A673 (cell line): ENCODE data around the gene SPATA25. TPM values are rescaled to one million over a fixed set of nuclear protein-coding genes. Genes with fewer than 3 reads are reported as not detected.

ENCODE experiments used
- BruUV-seq: library from RNA; stranded (reverse); fragments of 400-500 nt; replicated peaks from 2 replicates; lab custom pipeline; 2021; lab: Mats Ljungman, UMichigan
- CTCF ChIA-PET: fragments of 300-600 bp; sonication (Branson Sonifier 250); formaldehyde crosslinking; loops from one replicate; lab custom pipeline; 2022; ENCODE audit warnings: antibody characterized with exemption; lab: Charles Lee
- POLR2A ChIA-PET: fragments of 300-600 bp; sonication (Branson Sonifier 250); formaldehyde crosslinking; loops from one replicate; lab custom pipeline; 2022; ENCODE audit warnings: antibody characterized with exemption; ENCODE audit not compliant: low non-redundant PET; lab: Charles Lee
- DNase-seq: peaks from one replicate; pipeline ENCODE4 v3.0.0-alpha.2; 2015; ENCODE audit warnings: low spot score
- H3K27ac ChIP-seq: fragments of 200-600 bp; sonication (generic); 2 replicates; pipeline ENCODE4 v1.5.1; 2016; ENCODE audit warnings: mixed run types, low read depth, mild to moderate bottlenecking, mixed read lengths, antibody characterized with exemption, low read length; ENCODE audit not compliant: poor library complexity, severe bottlenecking
- H3K27me3 ChIP-seq: fragments of 200-600 bp; sonication (generic); replicated peaks from 2 replicates; pipeline ENCODE4 v1.6.1; 2017; ENCODE audit warnings: mixed run types, low read depth, mild to moderate bottlenecking, mixed read lengths, antibody characterized with exemption, low read length; ENCODE audit not compliant: insufficient read depth, poor library complexity
- H3K36me3 ChIP-seq: fragments of 200-600 bp; sonication (generic); 2 replicates; pipeline ENCODE4 v1.6.1; 2016; ENCODE audit warnings: mixed run types, mild to moderate bottlenecking, mixed read lengths, antibody characterized with exemption, low read length; ENCODE audit not compliant: insufficient read depth, poor library complexity, severe bottlenecking
- H3K4me1 ChIP-seq: fragments of 200-600 bp; sonication (generic); 2 replicates; pipeline ENCODE4 v1.6.1; 2017; ENCODE audit warnings: mixed run types, mild to moderate bottlenecking, mixed read lengths, antibody characterized with exemption, low read length; ENCODE audit not compliant: insufficient read depth, poor library complexity, severe bottlenecking
- H3K4me3 ChIP-seq: fragments of 200-600 bp; sonication (generic); 2 replicates; pipeline ENCODE4 v1.5.1; 2016; ENCODE audit warnings: low read depth, mixed run types, mild to moderate bottlenecking, mixed read lengths, low read length; ENCODE audit not compliant: poor library complexity, severe bottlenecking
- H3K9me3 ChIP-seq: fragments of 200-600 bp; sonication (generic); 2 replicates; pipeline ENCODE4 v1.6.1; 2016; ENCODE audit warnings: mixed run types, low read depth, mild to moderate bottlenecking, mixed read lengths, antibody characterized with exemption, low read length; ENCODE audit not compliant: poor library complexity, severe bottlenecking
- EZH2 ChIP-seq: fragments of 200-600 bp; sonication (generic); IDR thresholded peaks from 2 replicates; pipeline ENCODE4 v1.6.1; 2017; ENCODE audit warnings: borderline replicate concordance, low read depth, mild to moderate bottlenecking, mixed read lengths, antibody characterized with exemption, low read length; ENCODE audit not compliant: poor library complexity, severe bottlenecking
- intact Hi-C: fragments of 100-400 bp; cut with micrococcal nuclease; formaldehyde crosslinking; loops from one replicate; pipeline ENCODE4 v1.10.0; 2022; ENCODE audit not compliant: unreplicated experiment
- total RNA-seq: library from RNA; stranded (reverse); gene quantifications from 2 replicates; pipeline ENCODE4 v1.2.3, GENCODE V29; 2021
- TF ChIP-seq, protein P1 (sequence below): fragments of 300-800, 200-600 bp; sonication (generic); conservative IDR thresholded peaks from 2 replicates; pipeline ENCODE4 v1.5.1; 2017; ENCODE audit warnings: low read depth, mild to moderate bottlenecking, antibody characterized with exemption, low read length, moderate library complexity, mixed read lengths

Gene SPATA25
- total RNA-seq, 1 experiment from 2014 or later = 1.9 TPM

DNA sequence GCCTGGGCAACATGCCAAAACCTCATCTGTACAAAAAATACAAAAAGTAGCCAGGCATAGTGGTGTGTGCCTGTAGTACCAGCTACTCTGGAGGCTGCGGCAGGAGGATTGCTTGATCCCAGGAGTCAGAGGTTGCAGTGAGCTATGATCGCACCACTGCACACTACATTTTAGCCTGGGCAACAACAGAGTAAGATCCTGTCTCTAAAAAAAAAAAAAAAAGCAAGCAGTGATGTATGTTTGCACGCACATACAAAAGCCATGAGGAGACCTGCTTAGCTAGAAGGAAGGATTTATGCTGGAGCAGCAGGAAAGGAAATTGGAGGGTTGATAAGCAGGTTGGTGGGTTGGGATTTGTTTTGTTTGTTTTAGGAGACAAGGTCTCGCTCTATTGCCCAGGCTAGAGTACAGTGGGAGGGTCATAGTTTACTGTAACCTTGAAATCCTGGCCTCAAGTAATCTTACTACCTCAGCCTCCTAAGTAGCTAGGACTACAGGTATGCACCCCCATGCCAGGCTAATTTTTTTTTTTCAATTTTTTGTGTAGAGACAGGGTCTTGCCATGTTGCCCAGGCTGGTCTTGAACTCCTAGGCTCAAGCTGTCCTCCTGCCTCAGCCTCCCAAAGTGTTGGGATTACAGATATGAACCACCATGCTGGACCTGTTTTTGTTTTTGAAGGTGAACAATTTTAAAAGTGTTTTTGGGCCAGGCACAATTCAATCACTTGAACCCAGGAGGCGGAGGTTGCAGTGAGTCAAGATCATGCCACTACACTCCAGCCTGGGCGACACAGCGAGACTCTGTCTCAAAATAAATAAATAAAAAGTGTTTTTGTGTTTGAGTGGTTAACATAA, 26.0 kb downstream of the SPATA25 start:
- H3K9me3 ChIP-seq = no peaks in the 10 kb centered on the region
- H3K36me3 ChIP-seq = no peaks in the 10 kb centered on the region
- H3K4me1 ChIP-seq = no peaks in the 10 kb centered on the region
- CTCF ChIA-PET = interaction anchor here (0.6 kb wide), 1 partner anchor 9 kb away, joined by 4 read pairs; no protein-coding TSS in a partner anchor
- H3K4me3 ChIP-seq = no peak overlapping the region
- no peaks in the 10 kb centered on the region for H3K27me3 ChIP-seq
- no peak overlapping the region for H3K27ac ChIP-seq
- TF ChIP-seq, protein P1, sequence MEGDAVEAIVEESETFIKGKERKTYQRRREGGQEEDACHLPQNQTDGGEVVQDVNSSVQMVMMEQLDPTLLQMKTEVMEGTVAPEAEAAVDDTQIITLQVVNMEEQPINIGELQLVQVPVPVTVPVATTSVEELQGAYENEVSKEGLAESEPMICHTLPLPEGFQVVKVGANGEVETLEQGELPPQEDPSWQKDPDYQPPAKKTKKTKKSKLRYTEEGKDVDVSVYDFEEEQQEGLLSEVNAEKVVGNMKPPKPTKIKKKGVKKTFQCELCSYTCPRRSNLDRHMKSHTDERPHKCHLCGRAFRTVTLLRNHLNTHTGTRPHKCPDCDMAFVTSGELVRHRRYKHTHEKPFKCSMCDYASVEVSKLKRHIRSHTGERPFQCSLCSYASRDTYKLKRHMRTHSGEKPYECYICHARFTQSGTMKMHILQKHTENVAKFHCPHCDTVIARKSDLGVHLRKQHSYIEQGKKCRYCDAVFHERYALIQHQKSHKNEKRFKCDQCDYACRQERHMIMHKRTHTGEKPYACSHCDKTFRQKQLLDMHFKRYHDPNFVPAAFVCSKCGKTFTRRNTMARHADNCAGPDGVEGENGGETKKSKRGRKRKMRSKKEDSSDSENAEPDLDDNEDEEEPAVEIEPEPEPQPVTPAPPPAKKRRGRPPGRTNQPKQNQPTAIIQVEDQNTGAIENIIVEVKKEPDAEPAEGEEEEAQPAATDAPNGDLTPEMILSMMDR = no peak
- TF ChIP-seq EZH2 = no peak
- POLR2A ChIA-PET = interaction anchor here (0.6 kb wide), 1 partner anchor 103 kb away, joined by 3 read pairs; no protein-coding TSS in a partner anchor
- no TSS peak for BruUV-seq
- peak; percentile 43 for DNase-seq
- intact Hi-C loops = no loop called here

DNA sequence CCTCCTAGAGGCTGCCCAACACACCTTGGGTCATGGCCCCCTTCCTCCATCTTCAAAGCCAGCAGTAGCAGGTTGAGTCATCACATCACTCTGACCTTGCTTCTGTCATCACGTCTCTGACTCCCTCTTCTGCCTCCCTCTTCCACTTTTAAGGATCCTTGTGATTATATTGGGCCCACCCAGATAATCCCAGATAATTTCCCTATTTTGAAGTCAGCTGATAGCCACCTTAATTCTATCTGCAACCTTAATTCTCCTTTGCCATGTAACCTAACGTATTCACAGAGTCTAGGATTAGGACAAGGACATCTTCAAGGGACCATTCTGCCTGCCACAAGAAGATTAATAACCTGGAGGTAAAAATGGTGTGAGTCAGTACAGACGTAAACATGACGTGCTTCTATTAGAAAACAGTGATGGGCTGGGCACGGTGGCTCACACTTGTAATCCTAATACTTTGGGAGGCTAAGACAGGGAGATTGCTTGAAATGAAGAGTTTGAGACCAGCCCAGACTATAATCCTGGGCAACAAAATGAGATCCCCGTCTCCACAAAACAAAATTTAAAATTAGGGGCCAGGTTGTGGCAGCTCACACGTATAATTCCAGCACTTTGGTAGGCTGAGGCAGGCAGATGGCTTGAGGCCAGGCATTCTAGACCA, 26.7 kb downstream of the SPATA25 start:
- CTCF ChIA-PET = no interaction called here
- BruUV-seq = no TSS peak
- no peaks in the 10 kb centered on the region for H3K36me3 ChIP-seq
- TF ChIP-seq, protein P1 = no peak
- TF ChIP-seq EZH2 = no peak
- intact Hi-C loops = no loop called here
- H3K27me3 ChIP-seq = no peaks in the 10 kb centered on the region
- no peak for DNase-seq
- no peak overlapping the region for H3K27ac ChIP-seq
- H3K4me3 ChIP-seq = no peak overlapping the region
- H3K4me1 ChIP-seq = peaks cover 5% of the 10 kb centered on the region
- no peaks in the 10 kb centered on the region for H3K9me3 ChIP-seq
- POLR2A ChIA-PET = no interaction called here

DNA sequence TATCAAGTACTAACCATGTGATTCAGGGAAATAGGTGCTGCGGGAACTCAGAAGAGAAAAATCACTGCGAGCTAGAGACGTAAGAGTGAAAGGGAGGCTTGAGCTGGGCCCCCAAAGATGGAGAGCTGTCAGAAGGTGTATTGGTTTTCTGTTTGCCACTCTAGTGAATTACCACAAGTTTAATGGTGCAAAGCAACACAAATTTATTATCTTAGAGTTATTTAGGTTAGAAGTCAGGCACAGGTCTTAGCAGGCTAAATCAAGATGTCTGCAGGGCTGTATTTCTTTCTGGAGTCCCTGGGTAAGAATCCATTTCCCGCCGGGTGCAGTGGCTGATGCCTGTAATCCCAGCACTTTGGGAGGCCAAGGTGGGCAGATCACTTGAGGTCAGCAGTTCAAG, 27.5 kb downstream of the SPATA25 start:
- CTCF ChIA-PET = no interaction called here
- no TSS peak for BruUV-seq
- Histone ChIP-seq H3K4me3 (no peak overlapping the region), H3K27ac (no peak overlapping the region), H3K27me3 (no peaks in the 10 kb centered on the region), H3K36me3 (no peaks in the 10 kb centered on the region), H3K4me1 (peaks cover 5% of the 10 kb centered on the region), H3K9me3 (no peaks in the 10 kb centered on the region)
- DNase-seq = no peak
- TF ChIP-seq, protein P1 = no peak
- TF ChIP-seq EZH2 = no peak
- intact Hi-C loops = no loop called here
- POLR2A ChIA-PET = interaction anchor here (0.5 kb wide), 1 partner anchor 47 kb away, joined by 3 read pairs; the partner anchor contains the start of gene UBE2C
